NCI-H187 treated with DMSO at 0.1 percent for 48 hours (cell line): ENCODE measurements around the gene FBXO8.

Experiments used
- DNase-seq: peaks from one replicate; lab custom pipeline; 2025; lab: John Stamatoyannopoulos, UW

The FBXO8 gene

DNA sequence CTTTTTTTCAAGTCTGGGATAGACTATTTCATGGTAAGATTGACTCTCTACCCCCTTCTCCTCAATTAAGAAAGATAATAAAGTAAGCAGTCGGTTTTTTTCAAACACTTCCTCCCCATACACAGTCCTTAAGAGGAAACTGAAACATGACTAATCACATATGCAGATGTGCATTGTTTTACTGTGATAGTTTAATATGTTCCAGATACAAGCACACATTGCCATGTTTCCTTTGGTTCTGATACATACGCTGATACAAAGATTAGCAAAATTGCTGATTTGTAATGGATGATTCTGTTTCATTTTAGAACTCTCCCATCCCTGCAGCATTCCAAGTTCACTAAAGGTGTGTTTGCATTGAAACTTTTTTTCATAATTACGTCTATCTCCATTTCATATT lies 76.1 kb downstream of the FBXO8 start:
- DNase-seq, result no peak

- no peak for DNase-seq
Observed at GRCh38 chr4:174204164-174204831, 79.2 kb downstream of the FBXO8 start.

DNA sequence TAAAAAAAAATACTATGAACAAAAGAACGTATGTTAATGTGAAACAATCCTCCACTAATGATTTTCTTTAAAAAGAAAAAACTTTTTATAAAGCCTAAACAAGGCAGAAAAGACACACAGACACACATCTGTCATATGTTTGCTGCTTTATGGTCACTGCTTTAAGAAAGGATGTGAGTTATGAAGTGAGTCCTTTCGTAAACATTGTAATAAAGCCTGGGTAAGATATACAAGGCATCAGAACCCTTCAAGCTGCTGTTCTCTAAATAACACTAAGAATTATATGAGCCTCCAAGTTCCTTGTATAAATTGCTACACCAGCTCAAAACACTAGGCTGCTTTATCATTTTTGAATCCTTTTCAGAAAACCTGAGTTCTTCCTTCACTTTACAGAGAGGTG lies 81.6 kb downstream of the FBXO8 start:
- no peak for DNase-seq

DNA sequence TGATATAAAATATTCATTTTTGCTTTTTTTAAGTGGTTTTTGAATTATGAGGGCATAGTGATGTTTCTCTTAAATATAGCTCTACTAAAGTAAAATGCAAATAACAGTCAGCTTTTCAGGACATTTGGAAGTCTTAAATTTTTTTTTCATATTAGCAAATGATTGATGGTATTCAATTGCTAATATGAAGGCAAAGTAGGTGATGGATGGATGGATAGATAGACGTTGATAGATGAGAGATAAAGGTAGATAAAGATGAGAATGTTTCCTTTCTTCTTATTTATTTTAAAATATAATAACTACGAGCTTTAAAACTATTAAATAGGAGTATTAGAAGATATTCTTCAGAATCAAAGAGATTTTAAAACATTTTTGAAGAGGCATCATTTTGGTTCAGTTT lies 83.7 kb downstream of the FBXO8 start:
- DNase-seq, result no peak

DNA sequence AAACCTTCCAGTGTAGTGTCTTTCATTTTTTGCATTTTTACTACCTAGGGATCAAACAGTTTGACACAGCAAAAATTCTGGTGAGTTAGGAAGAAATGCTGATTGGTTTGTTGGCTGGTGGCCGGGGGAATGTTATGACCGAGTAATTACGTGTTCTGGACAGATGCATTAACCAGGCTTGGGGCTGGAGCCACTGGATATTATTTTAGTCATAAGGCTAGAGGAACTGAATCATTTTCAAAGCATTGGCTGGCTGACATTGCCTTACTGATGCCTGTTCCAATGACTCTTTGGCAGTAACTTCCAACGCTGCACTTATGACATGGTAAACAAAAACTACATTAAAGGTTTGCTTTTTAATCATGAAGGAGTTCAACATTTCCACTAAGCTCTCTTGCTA lies 84.6 kb downstream of the FBXO8 start:
- DNase-seq, result no peak

DNA sequence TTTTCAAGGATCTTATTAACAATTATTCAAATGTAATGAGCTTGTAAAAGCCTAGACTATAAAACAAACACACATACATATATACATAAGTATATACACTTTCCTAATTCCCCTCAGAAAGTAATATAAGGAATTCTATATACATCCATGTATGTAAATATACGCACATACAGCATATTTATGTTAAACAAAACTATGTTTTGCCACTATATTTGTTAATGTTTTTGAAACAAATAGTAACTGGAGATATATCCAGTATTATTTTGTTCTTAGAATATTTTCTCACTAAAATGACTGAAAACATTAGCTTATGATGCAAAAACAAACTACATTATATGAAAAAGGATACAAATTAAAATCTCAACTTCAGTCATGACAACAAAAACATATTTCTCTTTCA lies 85.1 kb downstream of the FBXO8 start:
- no peak for DNase-seq

GRCh38 chr4:174193438-174194374 lies 89.8 kb downstream of the FBXO8 start:
- no peak for DNase-seq

DNA sequence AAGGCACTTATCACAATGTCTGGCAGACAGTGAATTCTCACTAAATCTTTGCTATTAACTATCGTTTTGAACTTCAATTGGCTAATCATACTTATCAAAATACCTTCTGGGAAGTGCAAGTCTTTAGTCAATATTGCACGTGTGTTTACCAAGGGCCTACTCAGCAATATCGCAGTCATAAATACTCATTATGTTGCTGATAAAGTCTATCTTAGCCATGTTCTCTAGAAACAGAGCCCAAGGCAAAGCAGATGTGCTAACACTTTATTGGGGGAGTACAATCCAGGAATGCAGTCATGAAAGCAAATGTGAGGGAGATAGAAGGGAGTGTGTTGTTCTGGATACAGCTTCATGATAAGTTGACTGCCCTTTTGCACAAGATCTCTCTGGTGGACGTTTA lies 90.5 kb downstream of the FBXO8 start:
- DNase-seq, result no peak

- no peak for DNase-seq
Observed at GRCh38 chr4:174190832-174191500, 92.5 kb downstream of the FBXO8 start.

DNA sequence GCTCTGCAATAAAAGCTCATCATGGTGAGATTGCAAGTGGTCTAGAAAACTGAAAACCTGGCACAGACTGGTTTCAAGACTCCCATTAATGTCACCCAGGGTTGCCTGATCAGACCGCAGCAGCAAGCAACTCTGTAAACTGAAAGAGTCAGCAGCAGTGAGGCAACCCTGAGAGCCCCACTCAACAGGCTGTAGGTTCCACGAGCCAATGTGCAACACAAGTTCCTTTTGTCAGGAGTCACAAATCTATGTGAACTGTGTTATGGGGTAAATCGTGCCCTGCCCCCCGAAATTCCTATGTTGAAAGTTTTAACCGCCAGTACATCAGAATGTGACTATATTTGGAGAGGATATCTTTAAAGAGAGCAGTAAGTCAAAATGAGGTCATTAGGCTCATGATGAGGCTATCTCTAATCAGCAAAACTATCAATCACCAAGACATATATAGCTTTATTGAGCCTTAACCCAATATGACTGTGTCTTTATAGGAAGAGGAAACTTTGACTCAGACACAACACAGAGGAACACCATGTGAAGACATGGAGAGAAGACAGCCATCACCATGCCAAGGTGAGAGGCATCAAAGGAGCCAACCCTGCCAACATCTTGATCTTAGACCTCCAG lies 94.0 kb downstream of the FBXO8 start:
- no peak for DNase-seq
